GM19324 (cell line): ENCODE measurements around the gene CCL28.

Experiments
- ATAC-seq: cut with Tn5 transposase; IDR thresholded peaks from one replicate; pipeline ENCODE4 v1.9.1; 2021; ENCODE audit warnings: mild to moderate bottlenecking, moderate library complexity; ENCODE audit not compliant: unreplicated experiment, low FRiP score

Gene CCL28

GRCh38 chr5:43358726-43359125, 53.5 kb downstream of the CCL28 start:
- no peak for ATAC-seq

- no peak for ATAC-seq
These were observed 53.9 kb downstream of the CCL28 start for GRCh38 chr5:43358301-43358700.

- no peak for ATAC-seq
These were observed 54.3 kb downstream of the CCL28 start for GRCh38 chr5:43357878-43358281.

DNA sequence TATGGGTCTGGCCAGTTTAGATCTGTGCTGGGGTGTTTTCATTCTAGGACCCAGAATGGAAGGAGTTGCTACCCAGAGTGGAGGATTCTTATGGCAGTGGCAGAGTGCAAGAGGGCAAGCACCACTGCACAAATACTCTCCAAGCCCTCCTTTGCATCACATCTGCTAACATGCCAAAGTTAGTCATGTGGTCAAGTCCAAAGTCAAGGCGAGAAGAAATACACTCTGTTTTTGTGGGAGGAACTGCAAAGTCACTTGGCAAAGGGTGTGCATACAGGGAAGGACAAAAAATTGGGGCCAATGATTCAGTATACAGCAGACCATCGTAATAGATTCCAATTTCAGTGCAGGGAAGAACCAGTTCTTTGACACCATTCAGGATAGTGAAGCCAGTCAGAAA, 55.1 kb downstream of the CCL28 start:
- no peak for ATAC-seq

- ATAC-seq = no peak
These were observed 57.4 kb downstream of the CCL28 start for GRCh38 chr5:43354774-43355173.

DNA sequence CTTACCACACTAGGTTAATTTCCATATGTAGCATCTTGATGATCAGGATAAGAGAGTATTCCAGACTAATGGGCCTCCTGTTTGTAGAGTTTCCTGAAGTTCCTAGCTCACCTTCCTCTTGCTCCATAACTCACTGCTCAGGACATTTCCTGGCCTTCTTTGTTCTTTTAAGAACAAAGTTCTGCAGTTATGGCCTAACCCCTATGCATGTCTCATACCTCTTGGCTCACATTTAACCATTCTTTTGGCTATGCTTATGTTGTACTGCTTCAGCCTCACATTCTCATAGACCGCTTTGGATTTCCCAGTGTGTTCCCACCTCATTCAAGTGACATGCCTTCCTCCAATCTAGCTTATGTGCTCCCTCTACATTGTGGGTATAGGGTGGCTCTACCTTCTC, 58.5 kb downstream of the CCL28 start:
- no peak for ATAC-seq

- ATAC-seq = no peak
These were observed 59.3 kb downstream of the CCL28 start for GRCh38 chr5:43352915-43353314.

DNA sequence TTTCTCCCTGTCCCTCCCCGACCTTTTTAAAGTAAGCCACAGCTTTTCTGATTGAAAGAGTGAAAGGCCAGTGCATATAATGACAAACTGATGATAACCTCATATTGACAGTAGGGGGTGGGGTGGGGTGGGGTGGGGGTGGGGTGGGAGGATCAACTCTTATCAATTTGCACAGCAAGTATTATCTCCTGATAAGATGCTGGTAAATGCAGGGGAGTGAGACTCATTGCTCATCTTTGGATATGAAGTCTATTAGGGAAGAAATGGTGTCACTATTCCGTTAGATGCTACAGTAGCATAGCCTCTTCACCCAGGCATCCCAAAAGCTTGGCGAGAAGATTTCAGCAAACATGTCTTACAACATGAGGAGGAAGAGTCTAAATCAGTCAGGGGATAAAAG, 60.1 kb downstream of the CCL28 start:
- no peak for ATAC-seq

GRCh38 chr5:43348861-43349363, 63.3 kb downstream of the CCL28 start:
- no peak for ATAC-seq

GRCh38 chr5:43348207-43348606, 64.0 kb downstream of the CCL28 start:
- no peak for ATAC-seq

DNA sequence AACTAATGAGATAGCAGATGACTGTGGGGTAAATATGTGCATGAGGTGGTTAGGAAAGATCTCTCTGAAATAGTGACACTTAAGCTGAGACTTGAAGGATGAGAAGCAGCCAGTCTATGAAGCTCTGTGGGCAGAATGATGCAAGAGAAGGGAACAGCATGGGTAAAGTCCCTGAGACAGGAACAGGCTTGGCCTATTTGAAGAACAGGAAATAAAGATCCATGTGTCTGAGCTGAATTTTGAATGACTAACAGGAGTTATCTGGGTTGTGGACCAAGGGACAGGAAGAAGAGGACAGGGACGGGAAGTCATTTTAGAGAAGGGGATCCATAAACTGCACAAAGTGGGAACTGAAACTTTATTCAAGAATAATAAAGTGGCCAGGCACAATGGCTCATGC, 73.3 kb downstream of the CCL28 start:
- ATAC-seq = no peak

DNA sequence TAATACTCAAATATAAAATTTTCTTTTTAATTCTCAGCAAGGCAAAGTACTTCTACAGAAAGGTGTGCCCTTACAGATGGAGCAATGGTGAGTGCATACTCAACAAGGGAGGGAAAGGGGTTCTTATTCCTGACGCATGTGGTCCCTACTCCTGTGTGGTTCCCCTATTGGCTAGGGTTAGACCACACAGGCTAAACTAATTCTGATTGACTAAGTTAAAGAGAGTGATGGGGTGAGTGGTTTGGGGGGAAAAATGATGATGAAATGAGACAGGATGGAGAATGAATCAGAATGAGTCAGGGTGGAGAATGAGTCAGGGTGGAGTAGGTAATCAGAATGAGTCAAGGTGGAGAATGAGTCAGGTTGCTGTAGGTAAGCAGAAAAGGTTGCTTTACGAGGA, 76.0 kb downstream of the CCL28 start:
- no peak for ATAC-seq

GRCh38 chr5:43335681-43336080, 76.5 kb downstream of the CCL28 start:
- no peak for ATAC-seq

GRCh38 chr5:43332401-43332800, 79.8 kb downstream of the CCL28 start:
- ATAC-seq = no peak
